Mucosa of gallbladder (tissue), 1 donor: Measurements from ENCODE around the gene CEP170B. TPM values are rescaled to one million over a fixed set of nuclear protein-coding genes. Genes with fewer than 3 reads are reported as not detected.
"Not testable (repeated sequence)": the region's sequence is repeated elsewhere in the genome, so short reads cannot be mapped to it uniquely, and the experiment has no call there.

ENCODE experiments used
- DNase-seq: peaks from one replicate; pipeline ENCODE4 v3.0.0-alpha.2; 2020; ENCODE audit warnings: low spot score
- total RNA-seq: library from RNA; stranded (reverse); gene quantifications from one replicate; pipeline ENCODE4 v1.2.1, GENCODE V29; 2021
- donor health status: DM: no; HTN: no; CAD: no.

CEP170B gene
- total RNA-seq, 1 donor from 2014 or later = 95.6 TPM

DNA sequence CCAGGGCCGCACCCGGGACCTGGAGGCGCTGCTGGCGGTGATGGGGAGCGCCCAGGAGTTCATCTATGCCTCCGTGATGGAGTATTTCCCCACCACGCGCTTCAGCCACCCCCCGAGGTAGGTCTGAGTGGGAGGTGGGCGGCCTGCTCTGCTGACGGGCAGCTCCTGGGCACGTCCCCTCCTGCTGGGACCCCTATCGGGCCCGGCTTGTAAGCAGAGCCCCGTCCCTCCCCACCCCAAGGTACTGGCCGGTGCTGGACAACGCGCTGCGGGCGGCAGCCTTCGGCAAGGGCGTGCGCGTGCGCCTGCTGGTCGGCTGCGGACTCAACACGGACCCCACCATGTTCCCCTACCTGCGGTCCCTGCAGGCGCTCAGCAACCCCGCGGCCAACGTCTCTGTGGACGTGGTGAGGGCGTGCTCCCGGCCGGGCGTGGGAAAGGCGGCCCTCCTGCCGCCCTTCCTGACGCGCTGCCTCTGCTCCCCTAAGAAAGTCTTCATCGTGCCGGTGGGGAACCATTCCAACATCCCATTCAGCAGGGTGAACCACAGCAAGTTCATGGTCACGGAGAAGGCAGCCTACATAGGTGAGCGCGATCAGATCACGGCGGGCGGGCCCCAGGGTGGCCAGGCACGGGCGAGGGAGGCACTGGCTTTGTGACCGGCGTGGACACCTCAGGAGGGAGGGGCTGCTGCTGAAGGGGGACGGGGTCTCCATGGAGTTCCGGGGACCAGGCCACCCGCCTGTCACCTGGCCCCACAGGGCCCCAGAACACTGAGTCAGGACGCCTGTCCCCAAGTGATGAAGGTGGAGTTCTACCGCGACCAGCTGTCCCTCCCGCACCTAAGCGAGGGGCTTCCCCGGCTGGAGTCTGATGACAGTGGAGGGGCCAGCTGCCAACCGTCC lies 67.0 kb downstream of the CEP170B start:
- no peak for DNase-seq

DNA sequence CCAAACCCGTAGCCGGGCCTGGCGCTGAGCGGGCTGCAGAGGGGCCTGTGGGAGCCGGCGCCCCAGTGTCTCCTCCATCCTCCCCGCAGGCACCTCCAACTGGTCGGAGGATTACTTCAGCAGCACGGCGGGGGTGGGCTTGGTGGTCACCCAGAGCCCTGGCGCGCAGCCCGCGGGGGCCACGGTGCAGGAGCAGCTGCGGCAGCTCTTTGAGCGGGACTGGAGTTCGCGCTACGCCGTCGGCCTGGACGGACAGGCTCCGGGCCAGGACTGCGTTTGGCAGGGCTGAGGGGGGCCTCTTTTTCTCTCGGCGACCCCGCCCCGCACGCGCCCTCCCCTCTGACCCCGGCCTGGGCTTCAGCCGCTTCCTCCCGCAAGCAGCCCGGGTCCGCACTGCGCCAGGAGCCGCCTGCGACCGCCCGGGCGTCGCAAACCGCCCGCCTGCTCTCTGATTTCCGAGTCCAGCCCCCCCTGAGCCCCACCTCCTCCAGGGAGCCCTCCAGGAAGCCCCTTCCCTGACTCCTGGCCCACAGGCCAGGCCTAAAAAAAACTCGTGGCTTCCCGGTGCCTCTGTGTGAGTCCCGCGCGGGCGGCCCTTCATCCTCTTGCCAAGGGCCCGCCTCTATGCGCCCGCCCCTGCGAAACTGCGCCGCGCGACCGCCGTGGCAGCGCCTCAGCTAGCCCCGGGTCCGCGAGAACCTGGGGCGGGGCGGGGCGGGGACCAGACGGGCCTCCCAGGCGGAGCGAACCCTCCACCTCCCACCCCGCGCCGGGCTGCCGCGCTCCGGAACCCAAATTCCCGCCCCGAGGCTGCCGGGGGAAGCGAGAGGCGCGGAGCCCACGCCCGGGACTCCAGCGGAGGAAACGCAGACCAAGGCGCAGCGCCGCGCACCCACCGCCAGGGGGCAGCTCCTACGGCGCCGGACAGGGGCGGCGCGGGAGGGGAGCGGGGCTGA lies 67.9 kb downstream of the CEP170B start:
- DNase-seq = peak; percentile 80

DNA sequence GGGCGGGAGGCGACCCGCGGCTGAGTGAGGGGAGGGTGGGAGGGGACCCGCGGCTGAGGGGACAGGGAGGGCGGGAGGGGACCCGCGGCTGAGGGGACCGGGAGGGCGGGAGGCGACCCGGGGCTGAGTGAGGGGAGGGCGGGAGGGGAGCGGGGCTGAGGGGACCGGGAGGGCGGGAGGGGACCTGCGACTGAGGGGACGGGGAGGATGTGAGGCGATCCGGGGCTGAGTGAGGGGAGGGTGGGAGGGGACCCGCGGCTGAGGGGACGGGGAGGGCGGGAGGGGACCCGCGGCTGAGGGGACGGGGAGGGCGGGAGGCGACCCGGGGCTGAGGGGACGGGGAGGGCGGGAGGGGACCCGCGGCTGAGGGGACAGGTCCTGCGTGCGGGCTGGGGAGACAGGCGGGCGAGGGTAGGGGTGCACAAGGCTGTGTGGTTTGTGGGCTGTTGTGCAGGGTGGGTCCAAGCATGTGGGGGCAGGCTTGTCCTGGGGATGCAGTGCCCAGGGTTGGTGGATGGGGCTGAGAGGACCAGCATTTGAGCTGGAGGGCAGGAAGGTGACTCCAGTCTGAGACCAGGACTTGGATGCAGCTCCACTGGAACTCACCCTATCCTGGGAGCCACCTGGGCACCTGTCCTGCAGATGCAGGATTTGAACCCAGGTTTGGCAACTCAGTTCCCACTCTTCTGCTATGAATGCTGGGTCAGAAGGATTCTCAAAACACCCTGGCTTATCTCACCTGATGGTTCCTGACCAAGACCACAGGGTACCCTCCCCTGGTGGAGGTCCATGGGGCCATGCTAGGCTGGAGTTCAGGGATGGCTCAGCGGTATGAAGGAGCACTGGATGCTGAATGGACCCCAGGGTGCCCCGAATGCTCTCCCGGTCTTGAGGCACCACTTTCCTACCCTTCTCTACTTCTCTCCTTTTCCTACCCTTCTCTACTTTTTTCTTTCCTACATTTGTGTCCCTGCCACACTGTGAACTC lies 69.0 kb downstream of the CEP170B start:
- no peak for DNase-seq

DNA sequence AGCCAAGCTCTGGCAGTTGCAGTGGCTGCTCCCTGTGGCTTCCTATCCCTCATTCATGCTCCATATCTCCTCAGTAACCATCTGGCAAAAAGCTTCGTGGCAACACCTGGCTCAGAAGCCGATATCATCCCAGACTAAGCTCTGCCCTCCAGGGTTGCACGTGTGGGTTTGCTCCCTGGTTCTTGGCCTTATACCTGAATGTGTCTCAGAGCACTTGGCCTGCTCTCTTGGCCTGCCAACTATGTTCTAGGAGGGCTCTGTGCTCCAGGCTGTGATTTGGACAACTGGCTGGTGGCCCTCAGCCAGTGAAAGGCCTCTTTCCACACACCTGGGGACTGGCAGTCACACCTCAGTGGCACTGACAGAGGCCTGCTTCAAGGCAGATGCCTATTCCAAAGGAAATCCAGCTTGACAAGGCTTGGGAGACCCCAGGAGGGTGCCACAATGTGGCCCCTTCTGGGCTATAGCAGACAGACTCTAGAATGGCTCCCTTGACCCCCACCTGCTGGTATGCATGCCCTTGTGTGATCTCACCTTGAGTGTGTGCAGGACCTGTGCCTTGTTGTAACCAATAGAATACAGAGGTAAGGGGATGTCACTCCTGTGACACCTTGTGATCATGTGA lies 70.1 kb downstream of the CEP170B start:
- DNase-seq = no peak

DNA sequence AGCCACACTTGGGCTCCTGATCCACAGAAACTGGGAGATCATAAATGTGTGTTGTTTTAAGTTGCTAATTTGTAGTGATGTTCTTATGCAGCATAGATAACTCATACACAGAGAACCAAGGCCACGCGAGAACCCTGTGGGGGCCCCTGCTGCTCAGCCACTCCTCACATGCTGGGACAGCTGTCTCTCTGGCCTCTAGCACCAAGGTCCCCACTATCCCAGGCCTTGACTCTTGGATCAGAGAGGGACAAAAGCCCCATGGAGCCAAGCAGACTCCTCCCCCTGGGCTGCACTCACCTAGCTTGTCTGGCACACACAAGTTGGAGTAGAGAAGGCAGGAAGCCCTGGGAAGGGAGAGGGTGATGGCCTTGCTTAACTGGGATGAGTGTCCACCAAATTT lies 70.9 kb downstream of the CEP170B start:
- no peak for DNase-seq

DNA sequence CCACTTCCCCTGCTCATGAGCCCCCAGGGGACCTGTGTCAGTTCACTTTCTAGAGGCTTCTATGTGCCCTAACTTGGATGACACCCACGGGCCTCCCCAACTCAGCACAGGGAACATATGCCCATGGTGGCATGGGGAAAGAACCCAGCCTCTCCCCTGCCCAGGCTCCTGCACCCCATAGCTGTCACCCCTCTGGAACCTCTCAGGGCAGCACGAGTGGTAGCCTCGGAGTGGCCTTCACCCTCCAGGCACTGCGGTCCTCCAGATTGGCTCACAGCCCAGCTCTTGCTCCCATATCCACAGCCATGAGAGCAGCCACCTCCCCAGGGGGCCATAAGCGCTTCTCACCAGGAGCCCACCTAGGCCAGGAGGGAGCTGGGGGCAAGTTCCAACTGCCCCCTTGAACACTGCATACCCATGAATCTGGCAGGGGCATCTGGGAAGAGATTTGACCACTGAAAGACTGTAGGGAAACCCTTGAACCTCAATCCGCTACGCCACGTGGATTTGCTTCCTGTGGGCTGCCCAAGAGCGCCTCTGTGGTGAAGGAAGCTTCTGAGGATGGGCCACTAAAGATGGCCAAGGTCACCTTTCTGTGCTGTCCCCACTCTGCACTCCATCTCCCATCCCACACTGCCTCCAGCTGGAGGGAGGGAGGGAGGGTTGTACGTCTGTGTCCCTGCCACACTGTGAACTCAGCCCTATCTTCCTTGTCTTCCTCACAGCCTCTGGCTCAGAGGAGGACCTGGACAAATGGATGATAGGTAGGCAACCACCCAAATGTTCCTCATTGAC lies 71.5 kb downstream of the CEP170B start:
- no peak for DNase-seq

DNA sequence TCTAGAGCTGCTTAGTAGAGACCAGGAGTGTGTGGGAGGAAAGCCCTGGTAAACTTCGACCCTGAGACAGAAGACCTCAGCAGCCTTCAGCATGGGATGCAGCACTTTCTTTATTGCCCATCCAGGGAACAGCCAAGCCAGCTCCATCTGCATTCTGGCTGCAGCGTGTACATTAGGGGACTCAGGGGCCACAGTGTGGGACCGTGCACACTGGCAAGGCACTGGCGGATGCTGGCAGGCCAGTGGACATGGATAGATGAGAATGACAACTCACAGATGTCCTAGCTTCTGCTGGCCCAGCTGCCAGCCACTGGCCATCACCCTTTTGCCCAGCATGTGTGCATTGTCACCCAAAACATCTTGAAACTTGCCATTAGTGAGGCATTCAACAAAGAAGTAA lies 72.1 kb downstream of the CEP170B start:
- no peak for DNase-seq

DNA sequence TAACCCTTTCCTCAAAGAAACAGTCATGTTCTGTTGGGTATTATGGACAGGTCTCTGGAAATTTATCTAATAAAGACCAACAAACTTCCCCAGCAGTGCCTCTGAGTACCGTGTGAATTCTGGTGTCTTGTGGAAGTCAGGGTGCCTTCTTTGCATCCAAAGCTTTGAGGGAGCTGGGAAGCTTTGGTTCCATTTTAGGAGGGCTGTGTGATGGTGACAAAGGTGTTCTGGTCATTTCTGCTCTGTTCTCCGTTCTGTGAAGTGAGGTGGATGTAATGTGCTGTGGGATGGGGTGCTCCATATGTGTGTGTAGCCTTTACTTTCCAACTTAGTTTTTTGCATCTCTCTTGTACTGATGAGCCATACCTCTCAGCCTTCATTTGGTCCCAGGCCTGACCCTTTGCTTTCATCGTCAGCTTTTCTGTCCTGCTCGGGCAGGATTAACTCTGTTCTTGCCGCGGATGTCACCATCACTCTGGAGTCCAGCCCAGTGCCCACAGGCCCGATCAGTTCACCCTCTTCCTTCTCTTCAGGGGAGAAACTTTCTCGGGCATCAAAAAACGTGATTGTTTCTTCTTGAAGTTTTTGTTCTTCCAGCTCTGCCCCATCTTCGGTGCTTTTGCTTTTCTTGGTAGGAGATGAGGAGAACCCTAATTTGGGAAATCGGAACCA lies 72.8 kb downstream of the CEP170B start:
- no peak for DNase-seq

DNA sequence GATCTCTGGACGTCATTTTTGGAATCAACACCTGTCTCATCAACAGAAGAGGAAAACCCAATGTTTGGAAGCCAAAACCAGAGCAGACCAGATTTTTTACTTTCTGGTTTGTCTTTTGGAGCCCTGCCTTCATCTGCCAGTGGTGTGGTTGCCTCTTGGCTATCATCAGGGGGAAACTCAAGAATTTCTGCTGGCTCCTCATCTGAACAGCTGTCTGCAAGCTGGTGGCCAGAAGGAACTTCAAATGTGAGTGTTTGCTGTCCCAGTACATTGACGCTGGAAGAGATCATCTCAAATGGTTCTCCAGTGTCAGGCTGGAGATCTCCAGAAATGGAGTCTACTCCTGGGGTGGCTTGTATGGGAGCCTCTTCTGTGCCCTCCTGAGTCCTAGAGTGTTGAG lies 73.4 kb downstream of the CEP170B start:
- DNase-seq = no peak

DNA sequence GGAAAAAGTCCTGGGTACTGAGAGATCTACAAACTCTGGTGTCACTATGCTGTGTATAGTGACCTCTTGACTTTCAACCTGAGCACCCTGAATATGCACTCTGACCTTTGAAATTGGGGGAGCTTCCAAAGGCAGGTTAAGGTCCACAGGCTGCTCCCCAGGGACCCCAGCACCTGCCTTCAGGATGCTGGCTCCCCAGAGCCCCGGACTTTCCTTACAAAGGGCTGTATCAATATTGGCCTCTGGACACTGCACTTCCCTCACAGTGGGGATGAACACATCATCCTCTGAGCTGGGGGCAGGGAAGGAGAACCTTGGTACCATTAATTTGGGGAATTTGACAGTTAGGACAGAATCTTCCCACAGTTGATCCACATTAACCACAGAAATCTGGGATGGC lies 73.9 kb downstream of the CEP170B start:
- no peak for DNase-seq

DNA sequence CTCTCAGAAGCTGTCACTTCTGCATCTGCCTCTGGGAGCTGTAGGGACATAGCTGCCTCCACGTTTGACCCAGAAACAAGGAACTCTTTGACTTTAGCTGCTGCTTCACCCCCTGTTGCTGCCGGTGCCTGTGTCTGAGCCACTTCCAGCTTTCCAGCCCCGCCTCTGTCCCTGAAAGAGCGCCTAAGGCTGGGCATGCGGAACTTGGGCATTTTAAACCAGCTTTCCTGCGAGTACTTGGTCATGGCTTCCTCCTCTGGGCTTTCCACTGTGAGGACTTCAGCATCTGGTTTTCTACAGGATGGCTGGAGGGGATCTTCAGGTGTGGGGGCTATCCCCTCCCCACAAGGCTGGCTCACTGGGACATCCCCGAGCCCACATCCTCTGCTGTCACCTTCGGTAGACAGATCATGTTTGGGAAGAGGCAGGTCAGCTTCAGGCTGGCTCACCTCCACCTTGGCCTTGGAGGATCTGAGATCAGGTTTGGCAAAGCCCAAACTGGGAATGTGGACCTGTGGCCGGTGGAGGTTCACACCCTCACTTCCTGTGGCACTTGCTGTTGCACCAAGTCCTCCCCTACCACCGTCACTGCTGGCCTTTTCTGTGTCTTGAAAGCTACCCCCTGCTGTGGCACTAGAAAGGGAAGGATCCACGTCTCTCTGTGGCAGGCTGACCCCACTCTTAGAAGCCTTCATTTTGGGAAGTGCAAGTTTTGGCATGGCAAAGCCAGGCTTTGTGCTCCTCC lies 74.8 kb downstream of the CEP170B start:
- no peak for DNase-seq

DNA sequence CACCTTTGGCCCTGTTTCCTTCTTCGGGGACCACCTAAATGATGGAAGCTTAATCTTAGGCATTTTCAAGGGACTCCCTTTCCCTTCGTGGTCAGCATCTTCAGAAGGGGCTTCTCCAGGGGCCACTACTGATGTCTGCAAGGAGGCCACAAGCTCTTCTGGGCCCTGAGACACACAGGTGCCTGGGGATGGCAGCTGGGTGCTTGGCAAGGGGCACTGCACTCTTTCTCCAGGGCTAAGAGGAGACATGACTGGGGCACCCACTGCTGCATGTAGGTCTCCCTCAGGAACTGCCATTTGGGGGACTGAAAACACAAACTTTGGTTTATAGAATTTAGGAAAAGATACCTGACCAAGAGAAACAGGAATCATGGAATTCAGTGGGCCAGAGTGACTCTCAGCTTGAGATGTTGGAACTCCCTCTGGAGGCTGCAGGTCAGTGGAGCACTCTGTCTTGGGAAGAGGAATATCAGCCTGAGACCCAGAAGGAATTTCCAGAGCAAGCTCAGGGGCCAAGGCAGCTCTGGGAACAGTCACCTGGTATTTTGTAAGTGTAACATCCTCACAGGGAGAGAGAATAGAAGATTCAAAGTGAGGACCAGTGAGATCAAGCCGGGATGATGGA lies 75.6 kb downstream of the CEP170B start:
- no peak for DNase-seq

DNA sequence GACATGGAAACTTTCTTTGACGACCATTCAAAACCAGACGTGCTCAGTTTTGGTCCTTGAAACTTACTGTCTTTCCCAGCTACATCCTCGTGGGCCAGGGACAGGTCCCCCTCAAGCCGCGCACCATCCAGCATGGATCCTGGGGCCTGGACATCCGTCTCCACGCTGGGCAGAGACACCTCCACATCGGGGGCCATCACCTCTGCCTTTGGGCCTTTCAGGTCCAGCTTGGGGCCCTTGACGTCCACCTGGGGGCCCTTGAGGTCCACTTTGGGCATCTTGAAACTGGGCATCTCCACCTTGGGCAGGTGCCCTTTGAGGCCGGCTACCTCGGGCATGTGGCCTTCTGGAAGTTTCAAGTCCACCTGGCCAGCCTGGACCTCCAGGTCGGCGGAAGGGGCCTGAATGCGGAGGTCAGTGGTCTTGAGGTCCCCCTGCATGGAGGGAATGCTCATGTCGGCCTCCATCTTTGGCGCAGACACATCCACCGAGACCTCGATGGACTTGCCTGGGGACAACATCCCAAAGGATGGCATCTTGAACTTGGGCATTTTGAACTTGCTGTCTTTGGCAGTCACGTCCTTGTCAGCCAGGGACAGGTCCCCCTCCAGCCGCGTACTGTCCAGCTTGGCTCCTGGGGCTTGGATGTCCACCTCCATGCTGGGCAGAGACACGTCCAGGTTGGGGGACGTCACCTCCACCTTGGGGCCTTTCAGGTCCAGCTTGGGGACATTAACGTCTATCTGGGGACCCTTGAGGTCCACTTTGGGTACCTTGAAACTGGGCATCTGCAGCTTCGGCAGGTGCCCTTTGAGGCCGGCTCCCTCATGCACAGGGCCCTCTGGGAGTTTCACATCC lies 76.7 kb downstream of the CEP170B start:
- DNase-seq = no peak

DNA sequence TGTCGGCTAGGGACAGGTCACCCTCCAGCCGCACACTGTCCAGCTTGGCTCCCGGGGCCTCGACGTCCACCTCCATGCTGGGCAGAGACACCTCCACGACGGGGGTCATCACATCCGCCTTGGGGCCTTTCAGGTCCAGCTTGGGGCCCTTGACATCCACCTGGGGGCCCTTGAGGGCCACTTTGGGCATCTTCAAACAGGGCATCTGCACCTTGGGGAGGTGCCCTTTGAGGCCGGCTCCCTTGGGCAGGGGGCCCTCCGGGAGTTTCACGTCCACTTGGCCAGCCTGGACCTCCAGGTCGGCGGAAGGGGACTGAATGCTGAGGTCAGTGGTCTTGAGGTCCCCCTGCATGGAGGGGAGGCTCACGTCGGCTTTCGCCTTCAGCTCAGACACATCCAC lies 77.5 kb downstream of the CEP170B start:
- no peak for DNase-seq

DNA sequence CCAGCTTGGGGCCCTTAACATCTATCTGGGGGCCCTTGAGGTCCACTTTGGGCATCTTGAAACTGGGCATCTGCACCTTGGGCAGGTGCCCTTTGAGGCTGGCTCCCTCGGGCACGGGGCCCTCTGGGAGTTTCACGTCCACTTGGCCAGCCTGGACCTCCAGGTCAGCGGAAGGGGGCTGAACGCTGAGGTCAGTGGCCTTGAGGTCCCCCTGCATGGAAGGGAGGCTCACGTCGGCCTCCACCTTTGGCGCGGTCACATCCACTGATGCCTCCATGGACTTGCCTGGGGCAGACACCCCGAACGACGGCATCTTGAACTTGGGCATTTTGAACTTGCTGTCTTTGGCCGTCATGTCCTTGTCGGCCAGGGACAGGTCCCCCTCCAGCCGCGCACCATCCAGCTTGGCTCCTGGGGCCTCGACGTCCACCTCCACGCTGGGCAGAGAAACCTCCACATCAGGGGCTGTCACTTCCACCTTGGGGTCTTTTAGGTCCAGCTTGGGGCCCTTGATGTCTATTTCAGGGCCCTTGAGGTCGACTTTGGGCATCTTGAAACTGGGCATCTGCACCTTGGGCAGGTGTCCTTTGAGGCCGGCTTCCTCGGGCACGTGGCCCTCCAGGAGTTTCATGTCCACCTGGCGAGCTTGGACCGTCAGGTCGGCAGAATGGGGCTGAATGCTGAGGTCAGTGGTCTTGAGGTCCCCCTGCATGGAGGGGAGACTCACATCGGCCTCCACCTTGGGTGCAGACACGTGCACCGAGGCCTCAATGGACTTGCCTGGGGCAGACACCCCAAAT lies 78.3 kb downstream of the CEP170B start:
- not testable (repeated sequence) for DNase-seq

DNA sequence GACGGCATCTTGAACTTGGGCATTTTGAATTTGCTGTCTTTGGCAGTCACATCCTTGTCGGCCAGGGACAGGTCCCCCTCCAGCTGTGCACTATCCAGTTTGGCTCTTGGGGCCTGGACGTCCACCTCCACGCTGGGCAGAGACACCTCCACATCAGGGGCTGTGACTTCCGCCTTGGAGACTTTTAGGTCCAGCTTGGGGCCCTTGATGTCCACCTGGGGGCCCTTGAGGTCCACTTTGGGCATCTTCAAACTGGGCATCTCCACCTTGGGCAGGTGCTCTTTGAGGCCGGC lies 78.9 kb downstream of the CEP170B start:
- not testable (repeated sequence) for DNase-seq
